Measurements from ENCODE around the gene ZNF10. TPM values are rescaled to one million over a fixed set of nuclear protein-coding genes. Genes with fewer than 3 reads are reported as not detected.

Gene ZNF10
- total RNA-seq, 2 experiments from 2014 or later: 7.1 to 8.0 TPM

DNA sequence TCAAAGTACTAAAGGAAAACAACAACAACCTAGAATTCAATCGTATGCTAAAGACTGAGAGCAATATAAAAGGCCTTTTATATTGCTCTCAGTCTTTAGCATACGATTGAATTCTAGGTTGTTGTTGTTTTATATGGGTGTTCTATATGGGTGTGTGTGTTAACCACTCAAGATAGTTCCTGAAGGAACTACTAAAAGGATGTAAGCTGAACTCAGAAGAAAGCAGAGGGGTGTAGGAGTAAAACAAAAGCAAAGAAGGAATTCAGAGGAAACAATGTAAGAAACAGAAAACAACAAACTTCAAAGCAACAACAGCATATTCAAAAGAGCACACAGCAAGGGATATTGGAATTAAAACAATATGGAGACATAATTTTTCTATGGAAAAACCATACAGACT is 5.8 kb upstream of the ZNF10 start:
- no peak overlapping the region for H3K27ac ChIP-seq (ENCODE audit: low read depth, low read length, poor library complexity, severe bottlenecking)
- CTCF ChIA-PET (ENCODE audit: unreplicated experiment): no interaction called here
- no TSS peak for BruUV-seq (replicated peaks)

DNA sequence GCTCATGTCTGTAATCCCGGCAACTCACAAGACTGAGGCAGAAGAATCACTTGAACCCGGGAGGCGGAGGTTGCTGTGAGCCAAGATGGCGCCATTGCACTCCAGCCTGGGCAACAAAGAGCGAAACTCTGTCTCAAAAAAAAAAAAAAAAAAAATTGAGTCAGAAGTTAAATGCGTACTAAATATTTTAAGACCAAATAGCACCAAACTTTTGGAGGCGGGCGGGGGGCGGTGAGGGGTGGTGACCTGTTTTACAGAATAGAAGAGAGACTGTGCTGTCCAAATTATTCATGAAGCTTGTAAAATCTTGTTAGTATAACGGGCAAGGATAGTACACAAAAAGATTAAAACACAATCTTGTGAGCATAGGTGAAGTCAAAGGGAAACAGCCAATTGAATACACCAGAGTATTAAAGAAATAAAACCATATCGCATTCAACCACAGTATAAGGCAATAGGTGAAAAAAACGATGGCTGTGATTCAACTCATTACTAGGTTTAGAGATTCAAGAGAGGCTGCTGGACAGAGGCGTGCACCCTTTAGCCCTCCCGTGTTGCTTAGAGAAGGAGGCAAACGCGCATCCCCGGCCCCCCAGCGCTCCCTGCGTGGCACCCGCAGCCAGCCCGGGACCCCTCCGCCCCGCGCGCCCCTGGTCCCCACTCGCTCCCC is 924 bp upstream of the ZNF10 start:
- H2AFZ ChIP-seq (ENCODE audit: low read length): peak overlapping the region; percentile 71
- H3K4me3 ChIP-seq (ENCODE audit: low read depth, low read length, poor library complexity, severe bottlenecking): peak overlapping the region; percentile 79
- no peaks in the 10 kb centered on the region for H4K20me1 ChIP-seq (ENCODE audit: insufficient read depth, low read length)
- H3K9me2 ChIP-seq (ENCODE audit: insufficient read depth, low read length): no peaks in the 10 kb centered on the region
- peak; percentile 44 for DNase-seq (ENCODE audit: low spot score)
- peak overlapping the region; percentile 58 for H3K4me2 ChIP-seq (ENCODE audit: low read length)
- peaks cover 8% of the 10 kb centered on the region; the same call in 1 of the 2 replicates for H3K79me2 ChIP-seq (ENCODE audit: insufficient read depth, low read depth, low read length)
- peak overlapping the region; percentile 62 for H3K27ac ChIP-seq (ENCODE audit: low read depth, low read length, poor library complexity, severe bottlenecking)
- POLR2A ChIA-PET: interaction anchor here (0.8 kb wide), 1 partner anchor 52 kb away, joined by 3 read pairs; the partner anchor contains the start of gene ZNF268
- BruUV-seq (replicated peaks): no TSS peak
- intact Hi-C loops (cut with micrococcal nuclease; ENCODE audit: unreplicated experiment): loop anchor here (1.0 kb wide), 1 partner anchor 49 kb away; the partner anchor contains the start of gene ZNF140
- H3K4me1 ChIP-seq (ENCODE audit: insufficient read depth, low read length, poor library complexity, severe bottlenecking): no peaks in the 10 kb centered on the region
- TF ChIP-seq, protein P1, sequence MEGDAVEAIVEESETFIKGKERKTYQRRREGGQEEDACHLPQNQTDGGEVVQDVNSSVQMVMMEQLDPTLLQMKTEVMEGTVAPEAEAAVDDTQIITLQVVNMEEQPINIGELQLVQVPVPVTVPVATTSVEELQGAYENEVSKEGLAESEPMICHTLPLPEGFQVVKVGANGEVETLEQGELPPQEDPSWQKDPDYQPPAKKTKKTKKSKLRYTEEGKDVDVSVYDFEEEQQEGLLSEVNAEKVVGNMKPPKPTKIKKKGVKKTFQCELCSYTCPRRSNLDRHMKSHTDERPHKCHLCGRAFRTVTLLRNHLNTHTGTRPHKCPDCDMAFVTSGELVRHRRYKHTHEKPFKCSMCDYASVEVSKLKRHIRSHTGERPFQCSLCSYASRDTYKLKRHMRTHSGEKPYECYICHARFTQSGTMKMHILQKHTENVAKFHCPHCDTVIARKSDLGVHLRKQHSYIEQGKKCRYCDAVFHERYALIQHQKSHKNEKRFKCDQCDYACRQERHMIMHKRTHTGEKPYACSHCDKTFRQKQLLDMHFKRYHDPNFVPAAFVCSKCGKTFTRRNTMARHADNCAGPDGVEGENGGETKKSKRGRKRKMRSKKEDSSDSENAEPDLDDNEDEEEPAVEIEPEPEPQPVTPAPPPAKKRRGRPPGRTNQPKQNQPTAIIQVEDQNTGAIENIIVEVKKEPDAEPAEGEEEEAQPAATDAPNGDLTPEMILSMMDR (conservative IDR thresholded peaks at IDR 0.05; ENCODE audit: low read length): 0 out of 2 replicates have a peak, but pooled peaks have one; percentile 9
- no peak for TF ChIP-seq EZH2phosphoT487 (IDR thresholded peaks at IDR 0.05; ENCODE audit: borderline replicate concordance, low read depth, low read length)
- H3K9me3 ChIP-seq (ENCODE audit: low read length): peaks cover 62% of the 10 kb centered on the region
- CTCF ChIA-PET (ENCODE audit: unreplicated experiment): no interaction called here
- H3K36me3 ChIP-seq (ENCODE audit: insufficient read depth, low read length): peaks cover 45% of the 10 kb centered on the region

More for the DNA sequence above, 5.8 kb upstream of the ZNF10 start:
- Histone ChIP-seq H3K79me2 (ENCODE audit: insufficient read depth, low read depth, low read length) (peaks cover 8% of the 10 kb centered on the region; the same call in 1 of the 2 replicates), H4K20me1 (ENCODE audit: insufficient read depth, low read length) (no peaks in the 10 kb centered on the region), H3K9me2 (ENCODE audit: insufficient read depth, low read length) (no peaks in the 10 kb centered on the region), H3K36me3 (ENCODE audit: insufficient read depth, low read length) (peaks cover 81% of the 10 kb centered on the region), H3K4me3 (ENCODE audit: low read depth, low read length, poor library complexity, severe bottlenecking) (no peak overlapping the region), H3K4me1 (ENCODE audit: insufficient read depth, low read length, poor library complexity, severe bottlenecking) (no peaks in the 10 kb centered on the region), H2AFZ (ENCODE audit: low read length) (no peak overlapping the region), H3K4me2 (ENCODE audit: low read length) (no peak overlapping the region), H3K9me3 (ENCODE audit: low read length) (peaks cover 84% of the 10 kb centered on the region)
- no peak for TF ChIP-seq EZH2phosphoT487 (IDR thresholded peaks at IDR 0.05; ENCODE audit: borderline replicate concordance, low read depth, low read length)
- TF ChIP-seq, protein P1 (conservative IDR thresholded peaks at IDR 0.05; ENCODE audit: low read length): no peak
- DNase-seq (ENCODE audit: low spot score): no peak
- POLR2A ChIA-PET: no interaction called here
- intact Hi-C loops (cut with micrococcal nuclease; ENCODE audit: unreplicated experiment): no loop called here

- peaks cover 42% of the 10 kb centered on the region for H3K36me3 ChIP-seq (ENCODE audit: insufficient read depth, low read length)
- H3K79me2 ChIP-seq (ENCODE audit: insufficient read depth, low read depth, low read length): peaks cover 8% of the 10 kb centered on the region; the same call in 1 of the 2 replicates
- intact Hi-C loops (cut with micrococcal nuclease; ENCODE audit: unreplicated experiment): loop anchor here (1.0 kb wide), 2 partner anchors 50 to 51 kb away; partner anchors contain the start of genes ZNF140 and ZNF268
- no peaks in the 10 kb centered on the region for H3K9me2 ChIP-seq (ENCODE audit: insufficient read depth, low read length)
- H3K4me1 ChIP-seq (ENCODE audit: insufficient read depth, low read length, poor library complexity, severe bottlenecking): no peaks in the 10 kb centered on the region
- no peak for DNase-seq (ENCODE audit: low spot score)
- H4K20me1 ChIP-seq (ENCODE audit: insufficient read depth, low read length): no peaks in the 10 kb centered on the region
- H2AFZ ChIP-seq (ENCODE audit: low read length): peak overlapping the region; percentile 71
- peak overlapping the region; percentile 58 for H3K4me2 ChIP-seq (ENCODE audit: low read length)
- POLR2A ChIA-PET: interaction anchor here (1.2 kb wide), 1 partner anchor 51 kb away, joined by 4 read pairs; the partner anchor contains the start of gene ZNF268
- peak overlapping the region; percentile 62 for H3K27ac ChIP-seq (ENCODE audit: low read depth, low read length, poor library complexity, severe bottlenecking)
- TSS peak; percentile 85 for BruUV-seq (replicated peaks)
- TF ChIP-seq EZH2phosphoT487 (IDR thresholded peaks at IDR 0.05; ENCODE audit: borderline replicate concordance, low read depth, low read length): no peak
- TF ChIP-seq, protein P1 (conservative IDR thresholded peaks at IDR 0.05; ENCODE audit: low read length): no peak
- H3K9me3 ChIP-seq (ENCODE audit: low read length): peaks cover 50% of the 10 kb centered on the region
- H3K4me3 ChIP-seq (ENCODE audit: low read depth, low read length, poor library complexity, severe bottlenecking): peak overlapping the region; percentile 79
- CTCF ChIA-PET (ENCODE audit: unreplicated experiment): no interaction called here
Observed at GRCh38 chr12:133130808-133131128, 341 bp downstream of the ZNF10 start.
